GM18499 (cell line): ENCODE results near the gene MBOAT2.
"Not testable (repeated sequence)": the region's sequence is repeated elsewhere in the genome, so short reads cannot be mapped to it uniquely, and the experiment has no call there.

Experiments used
- ATAC-seq: cut with Tn5 transposase; IDR thresholded peaks from one replicate; pipeline ENCODE4 v1.9.1; 2021; ENCODE audit warnings: moderate number of reproducible peaks; ENCODE audit not compliant: insufficient read depth, unreplicated experiment

MBOAT2 gene

GRCh38 chr2:8965216-8965969, 38.1 kb downstream of the MBOAT2 start:
- ATAC-seq = no peak

GRCh38 chr2:8962890-8963289, 40.6 kb downstream of the MBOAT2 start:
- no peak for ATAC-seq

- ATAC-seq = no peak
Measured at GRCh38 chr2:8957628-8958027, 45.9 kb downstream of the MBOAT2 start.

GRCh38 chr2:8956774-8957173, 46.7 kb downstream of the MBOAT2 start:
- no peak for ATAC-seq

GRCh38 chr2:8954990-8955389, 48.5 kb downstream of the MBOAT2 start:
- no peak for ATAC-seq

- ATAC-seq = no peak
Measured at GRCh38 chr2:8953525-8953924, 50.0 kb downstream of the MBOAT2 start.

- no peak for ATAC-seq
Measured at GRCh38 chr2:8939486-8940114, 63.9 kb downstream of the MBOAT2 start.

- ATAC-seq = no peak
Measured at GRCh38 chr2:8938384-8938783, 65.1 kb downstream of the MBOAT2 start.

GRCh38 chr2:8935982-8936381, 67.5 kb downstream of the MBOAT2 start:
- ATAC-seq = no peak

- ATAC-seq = no peak
Measured at GRCh38 chr2:8934338-8934737, 69.1 kb downstream of the MBOAT2 start.

- ATAC-seq = no peak
Measured at GRCh38 chr2:8932702-8933101, 70.8 kb downstream of the MBOAT2 start.

- not testable (repeated sequence) for ATAC-seq
Measured at GRCh38 chr2:8930185-8930584, 73.3 kb downstream of the MBOAT2 start.

- no peak for ATAC-seq
Measured at GRCh38 chr2:8929128-8929527, 74.4 kb downstream of the MBOAT2 start.

GRCh38 chr2:8927510-8928455, 75.7 kb downstream of the MBOAT2 start:
- no peak for ATAC-seq

GRCh38 chr2:8926356-8926755, 77.1 kb downstream of the MBOAT2 start:
- ATAC-seq = no peak

- ATAC-seq = no peak
Measured at GRCh38 chr2:8925411-8925810, 78.1 kb downstream of the MBOAT2 start.

- no peak for ATAC-seq
Measured at GRCh38 chr2:8923183-8923582, 80.3 kb downstream of the MBOAT2 start.

- no peak for ATAC-seq
Measured at GRCh38 chr2:8922431-8922830, 81.1 kb downstream of the MBOAT2 start.

- ATAC-seq = no peak
Measured at GRCh38 chr2:8918412-8918811, 85.1 kb downstream of the MBOAT2 start.

GRCh38 chr2:8915941-8916340, 87.5 kb downstream of the MBOAT2 start:
- no peak for ATAC-seq

- ATAC-seq = not testable (repeated sequence)
Measured at GRCh38 chr2:8913767-8914166, 89.7 kb downstream of the MBOAT2 start.
